HT1080 (cell line): ENCODE measurements around the gene DNAJC27. TPM values are rescaled to one million over a fixed set of nuclear protein-coding genes. Genes with fewer than 3 reads are reported as not detected.
A peak's percentile ranks its signal among the peaks of the same experiment; 100 is the strongest.

Experiments used
- DNase-seq: peaks from one replicate; pipeline ENCODE4 v3.0.0-alpha.2; 2015; ENCODE audit warnings: low read depth
- small RNA-seq: library from RNA; depleted of rRNA; stranded (forward); fragments of <200 nt; gene quantifications from one replicate; pipeline ENCODE3, GENCODE V24; 2014
- total RNA-seq: library from RNA; depleted of rRNA; stranded (reverse); fragments of >200 nt; shearing (Covaris generic); gene quantifications from 2 replicates; pipeline ENCODE4 v1.2.3, GENCODE V29; 2014; rRNA removed

The DNAJC27 gene
- total RNA-seq, 1 experiment from 2014 or later = 1.8 TPM

DNA sequence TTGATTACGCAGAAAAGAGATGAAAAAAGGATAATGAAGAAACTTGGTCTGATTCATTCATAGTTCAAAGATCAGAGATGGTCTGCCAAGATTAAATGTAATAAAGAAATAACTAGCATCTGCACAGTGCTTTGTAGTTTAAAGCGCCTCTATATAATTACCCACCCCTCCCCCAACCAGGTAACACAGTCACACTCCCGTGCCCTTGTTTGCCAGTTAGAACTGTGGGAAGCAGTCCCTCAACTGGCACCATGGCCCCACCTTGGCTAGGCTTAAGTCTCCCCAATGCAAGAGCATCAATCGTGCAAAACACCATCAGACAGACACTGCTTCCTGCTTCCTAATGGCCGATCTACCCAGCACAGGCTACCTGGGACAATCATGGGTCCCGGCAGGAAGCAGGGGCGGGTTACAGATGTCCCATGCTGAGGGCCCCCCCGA lies 63.3 kb downstream of the DNAJC27 start:
- DNase-seq = no peak

DNA sequence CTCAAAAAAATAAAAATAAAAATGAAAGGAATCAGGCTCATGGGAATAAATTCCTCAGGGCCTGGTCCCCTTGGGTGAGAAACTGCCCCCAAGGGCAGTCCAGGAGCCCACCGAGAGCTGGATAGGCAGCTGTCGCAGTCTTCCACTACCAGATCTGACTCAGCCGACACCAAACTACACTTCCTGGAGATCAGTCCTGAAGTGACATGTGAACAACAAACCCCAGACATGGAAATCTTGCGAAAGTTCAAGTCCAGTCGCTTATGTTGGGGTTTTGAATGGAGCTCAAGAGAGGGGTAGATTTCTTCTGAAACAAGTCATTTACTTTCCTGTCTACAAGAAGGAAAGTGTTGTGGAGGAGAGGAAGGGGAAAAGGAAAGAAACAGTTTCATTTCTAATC lies 64.6 kb downstream of the DNAJC27 start:
- no peak for DNase-seq

DNA sequence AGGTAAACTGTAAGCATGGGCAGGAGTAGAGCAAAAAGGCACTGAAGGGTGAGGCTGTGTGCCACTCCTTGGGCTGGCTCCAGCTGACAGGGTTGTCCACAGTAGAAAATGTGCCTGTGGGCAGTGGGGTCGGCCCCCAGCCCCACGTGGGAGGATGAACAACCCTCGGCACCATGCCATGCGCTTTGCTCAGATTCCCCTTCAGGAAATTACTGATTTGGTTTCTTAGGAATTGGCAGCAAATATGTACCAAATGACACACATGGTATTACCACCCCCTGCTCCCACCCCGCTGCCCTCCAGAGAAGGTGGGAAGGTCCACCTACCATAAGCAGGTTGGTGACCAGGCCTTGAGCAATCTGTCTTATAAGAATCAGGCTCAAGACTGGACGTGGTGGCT lies 65.3 kb downstream of the DNAJC27 start:
- no peak for DNase-seq

DNA sequence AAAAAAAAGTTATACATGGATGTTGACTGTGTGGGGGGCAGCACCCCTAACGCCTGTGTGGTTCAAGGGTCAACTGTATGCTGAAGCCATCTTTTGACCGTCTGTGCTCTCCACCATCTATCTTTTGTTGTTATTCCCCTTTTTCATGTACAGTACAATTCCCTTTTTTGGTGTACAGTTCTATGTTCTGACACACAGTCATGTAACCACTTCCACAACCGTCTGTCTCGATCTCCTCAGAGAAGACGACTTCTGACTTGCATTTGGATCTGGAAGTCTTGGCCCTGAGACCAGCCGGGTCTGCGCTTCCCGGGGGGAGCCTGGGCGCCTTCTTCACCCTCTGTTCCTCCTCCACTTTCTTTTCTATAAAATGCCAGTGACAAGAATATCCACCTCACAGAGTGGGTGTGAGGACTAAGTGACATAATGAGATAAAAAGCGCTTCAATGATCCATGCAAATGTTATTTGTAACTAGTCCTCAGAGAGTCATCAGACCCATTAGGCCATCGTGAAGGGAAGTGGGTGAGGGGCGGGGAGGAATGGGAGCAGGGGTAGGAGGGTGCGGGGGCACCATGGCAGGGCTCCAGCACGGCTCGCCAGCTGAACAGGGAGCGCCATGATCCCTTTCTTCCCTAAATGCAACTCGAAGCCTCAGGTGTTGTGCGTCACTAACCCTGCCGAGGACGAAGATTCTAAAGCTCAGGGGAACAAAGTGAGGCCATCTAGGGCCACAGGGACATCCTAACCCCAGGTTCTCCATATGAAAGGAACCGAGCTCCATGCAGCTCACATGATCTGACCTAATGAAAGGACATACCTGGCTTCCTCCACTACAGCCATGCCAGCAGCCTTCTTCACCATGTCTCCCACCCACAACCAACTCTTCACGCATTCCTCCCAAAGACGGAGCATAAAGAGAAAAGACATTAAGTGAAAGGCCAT lies 68.3 kb downstream of the DNAJC27 start:
- no peak for DNase-seq

DNA sequence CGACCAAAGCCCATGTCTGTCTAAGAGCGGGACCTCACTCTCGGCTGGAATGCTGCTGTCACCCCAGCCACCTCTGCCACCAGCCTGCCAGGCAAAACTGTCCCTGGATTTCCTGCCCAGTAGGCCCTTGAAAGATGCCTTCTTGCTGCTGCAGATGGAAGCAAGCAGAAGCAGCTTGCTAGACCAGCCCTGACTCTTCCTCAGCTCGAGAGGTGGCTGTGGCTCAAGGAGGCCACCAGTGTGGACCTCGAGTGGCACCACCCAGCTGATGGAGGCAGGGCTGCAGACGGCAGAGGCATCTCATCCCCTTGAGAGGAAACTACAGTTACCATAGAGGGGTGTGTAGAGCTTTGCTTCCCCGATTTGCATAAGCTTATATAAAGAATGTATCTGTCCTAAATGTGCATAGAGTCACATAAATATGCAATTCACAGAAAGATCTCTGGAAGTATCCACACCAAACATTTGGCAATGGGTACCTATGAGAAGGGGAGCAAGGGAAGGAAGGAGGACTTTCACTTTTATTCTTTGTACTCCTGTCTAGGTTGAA lies 72.3 kb downstream of the DNAJC27 start:
- no peak for DNase-seq

DNA sequence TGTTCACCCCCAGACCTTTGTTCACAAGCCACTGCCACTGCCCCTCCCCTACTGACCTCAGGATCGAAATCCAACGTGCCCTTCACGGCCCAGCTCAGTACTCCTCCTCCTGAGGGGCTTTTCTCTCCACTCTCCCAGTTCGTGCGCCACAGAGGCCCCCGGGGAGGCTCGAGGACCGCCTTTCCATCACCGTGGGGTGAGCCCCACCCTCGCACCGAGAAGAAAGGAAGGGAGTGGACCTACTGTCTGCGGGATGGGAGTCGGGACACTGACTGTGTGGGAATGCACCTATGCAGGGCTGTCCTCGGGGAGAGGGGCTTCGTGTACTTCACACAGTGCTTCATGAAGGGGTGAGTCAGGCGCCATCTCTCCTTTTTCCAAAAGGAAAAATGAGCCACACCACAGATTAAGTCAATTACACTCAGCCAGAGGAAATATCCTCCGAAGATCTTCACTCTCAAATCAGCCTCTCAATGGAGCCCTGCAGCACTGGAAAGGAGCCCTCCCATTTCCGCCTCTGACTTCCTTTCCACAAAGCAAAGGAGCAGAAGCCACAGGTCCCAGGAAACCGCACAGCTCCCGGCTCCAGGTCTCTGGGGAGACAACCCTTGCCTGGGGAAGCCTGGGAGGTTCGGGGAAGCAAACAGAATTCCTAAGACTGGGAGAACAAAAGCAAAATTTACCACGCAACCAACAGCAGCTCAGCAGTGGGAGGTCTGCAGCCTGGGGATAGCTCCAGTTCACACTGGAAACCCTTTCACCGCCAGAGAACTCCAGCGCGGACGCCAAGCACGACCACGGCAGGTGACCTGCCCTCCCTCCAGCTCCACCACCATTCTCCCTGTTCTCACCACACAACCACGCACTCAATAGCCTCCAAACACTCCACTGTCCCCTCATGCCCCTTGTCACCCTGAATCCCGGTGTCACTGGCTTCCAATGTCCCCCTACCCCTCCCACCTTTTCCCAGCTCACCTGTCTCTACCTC lies 73.3 kb downstream of the DNAJC27 start:
- no peak for DNase-seq

DNA sequence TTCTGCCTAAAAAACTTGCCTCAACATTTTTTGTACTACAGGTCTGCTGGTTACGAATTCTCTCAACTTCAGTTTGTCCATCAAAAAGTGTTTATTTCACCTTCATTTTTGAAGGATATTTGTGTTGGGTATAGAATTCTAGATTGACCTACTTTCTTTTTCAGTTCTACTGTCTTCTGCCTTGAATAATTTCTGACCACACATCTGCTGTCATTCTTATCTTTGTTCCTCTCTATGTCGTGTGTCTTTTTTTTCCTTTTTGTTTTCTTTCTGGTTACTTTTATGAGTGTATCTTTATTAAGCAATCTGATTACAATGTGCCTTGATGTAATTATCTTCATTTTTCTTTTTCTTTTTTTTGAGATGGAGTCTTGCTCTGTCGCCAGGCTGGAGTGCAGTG lies 77.0 kb downstream of the DNAJC27 start:
- DNase-seq = peak; percentile 10

DNA sequence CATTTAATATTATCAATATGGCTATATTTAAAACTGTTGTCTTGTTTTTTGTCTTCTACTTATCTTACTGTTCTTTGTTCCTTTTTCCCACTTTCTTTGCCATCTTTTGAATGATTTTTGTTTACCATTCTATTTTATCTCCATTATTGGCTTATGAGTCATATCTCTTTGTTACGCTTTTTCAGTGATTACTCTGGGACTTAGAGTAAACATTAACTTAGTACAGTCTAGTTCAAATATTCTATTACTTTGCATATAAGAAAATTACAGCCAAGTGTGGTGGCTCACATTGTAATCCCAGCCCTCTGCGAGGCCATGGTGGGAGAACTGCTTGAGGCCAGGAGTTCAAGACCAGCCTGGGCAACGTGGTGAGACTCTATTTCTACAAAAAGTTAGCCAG lies 77.8 kb downstream of the DNAJC27 start:
- no peak for DNase-seq

Small RNAs within 50 kb of the gene (small RNA-seq; reads per million reads assigned to genes)
- gene AC013267.1 (not detected), gene RF00016 (not detected), gene RF00019 (not detected)

Other genes starting within 250 kb of the DNAJC27 start
- gene PTRHD1, start 178.6 kb downstream of the DNAJC27 start, total RNA-seq = 48.4 and 53.5 TPM in 2 replicates
- 46.5 and 49.4 TPM in 2 replicates for gene CENPO, start 178.5 kb downstream of the DNAJC27 start, total RNA-seq
- gene ADCY3, start 51.7 kb downstream of the DNAJC27 start, total RNA-seq = 65.6 and 73.5 TPM in 2 replicates
- 3.9 and 5.6 TPM in 2 replicates for gene EFR3B, start 70.1 kb upstream of the DNAJC27 start, total RNA-seq
- not detected in 2 replicates for gene POMC, start 196.6 kb upstream of the DNAJC27 start, total RNA-seq